ENCODE measurements around the gene HOXB7. TPM values are rescaled to one million over a fixed set of nuclear protein-coding genes. Genes with fewer than 3 reads are reported as not detected.

Gene HOXB7
- total RNA-seq, 1 experiment from 2014 or later, result not detected

DNA sequence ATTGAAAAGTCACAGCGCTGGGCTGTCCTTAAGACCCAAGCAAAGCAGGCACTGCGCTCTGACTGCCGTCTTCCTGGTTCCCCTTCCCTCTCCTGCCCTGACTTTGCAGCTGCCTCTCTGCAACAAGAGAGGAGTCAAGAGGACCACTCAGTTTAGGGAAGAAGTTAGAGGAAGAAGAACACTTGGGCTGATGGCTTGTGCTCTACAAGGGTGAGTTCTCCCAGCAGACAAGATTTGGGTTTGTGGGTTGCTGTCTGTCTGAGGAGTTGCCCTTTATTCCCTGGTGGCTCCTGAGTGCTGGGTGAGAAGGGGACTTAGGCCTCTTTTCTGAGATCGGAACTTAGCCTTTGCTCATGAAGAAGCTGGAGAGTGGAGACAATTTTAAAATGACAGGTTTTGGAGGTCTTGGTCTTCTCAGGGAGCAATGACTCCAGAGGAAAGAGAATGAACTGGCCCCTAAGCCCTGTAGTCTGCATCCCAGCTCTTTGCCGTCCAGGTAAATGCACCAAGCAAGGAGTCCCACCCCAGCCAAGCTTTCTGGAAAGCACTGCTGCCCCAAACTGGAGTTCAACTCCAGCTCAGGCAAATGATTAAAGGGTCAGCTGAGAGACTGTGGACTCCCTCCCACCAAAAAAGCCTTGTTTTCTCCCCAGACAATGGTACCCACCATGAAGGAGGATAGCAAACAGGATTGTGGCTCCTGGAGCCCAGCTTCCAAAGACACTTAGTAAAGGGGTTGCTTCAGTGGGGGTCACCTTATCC, 18.0 kb upstream of the HOXB7 start:
- Histone ChIP-seq H2BK12ac (ENCODE audit: insufficient read length, low read depth, low read length) (no peak overlapping the region), H3K4me1 (ENCODE audit: insufficient read depth, low read length) (no peaks in the 10 kb centered on the region; the same call in none of the 2 replicates), H2AK5ac (ENCODE audit: insufficient read length, low read length) (no peak overlapping the region), H2BK20ac (ENCODE audit: low read depth, low read length, poor library complexity, severe bottlenecking) (no peak overlapping the region), H2BK5ac (ENCODE audit: insufficient read length, low read length) (no peak overlapping the region), H3K4ac (ENCODE audit: low read depth, low read length) (no peak overlapping the region), H2BK120ac (ENCODE audit: low read depth, low read length, poor library complexity, severe bottlenecking) (no peak overlapping the region), H3K4me2 (ENCODE audit: insufficient read depth, insufficient read length, low read length) (no peak overlapping the region), H2AFZ (ENCODE audit: low read length) (no peak overlapping the region), H3K18ac (ENCODE audit: insufficient read length, low read depth, low read length) (no peak overlapping the region), H4K20me1 (ENCODE audit: control insufficient read depth, insufficient read depth, insufficient read length) (no peaks in the 10 kb centered on the region), H2BK15ac (ENCODE audit: low read depth, low read length) (no peak overlapping the region), H3K27me3 (ENCODE audit: insufficient read depth, low read length) (peaks cover 99% of the 10 kb centered on the region), H4K5ac (ENCODE audit: insufficient read length, low read depth, low read length) (no peak overlapping the region), H3T11ph (ENCODE audit: low read length) (no peak overlapping the region), H3K23ac (ENCODE audit: insufficient read length, low read depth, low read length) (no peak overlapping the region), H3K9me3 (ENCODE audit: control insufficient read depth, low read depth, low read length) (no peaks in the 10 kb centered on the region), H3K27ac (ENCODE audit: insufficient read length, low read depth, low read length) (no peak overlapping the region), H4K8ac (replicated peaks; ENCODE audit: insufficient read length, low read depth, low read length) (no peak overlapping the region), H3K79me2 (ENCODE audit: insufficient read depth, low read length) (no peaks in the 10 kb centered on the region), H4K91ac (ENCODE audit: insufficient read length, low read depth, low read length) (no peak overlapping the region), H3K56ac (ENCODE audit: insufficient read length, low read depth, low read length) (no peak overlapping the region), H3K79me1 (ENCODE audit: insufficient read depth, low read depth, low read length, poor library complexity, severe bottlenecking) (no peaks in the 10 kb centered on the region), H3K14ac (ENCODE audit: insufficient read depth, low read length) (no peak overlapping the region), H3K23me2 (ENCODE audit: insufficient read length, low read depth, low read length, poor library complexity, severe bottlenecking) (peaks cover 5% of the 10 kb centered on the region), H3K9ac (ENCODE audit: extremely low read depth, insufficient read length, low read length) (no peak overlapping the region)
- H3K9me3 Mint-ChIP-seq, result peaks cover 4 to 14% of the 10 kb centered on the region in 2 experiments
- peaks cover 0 to 1% (median 0%) of the 10 kb centered on the region in 3 experiments; a peak in 2 of 7 replicates for H3K36me3 Mint-ChIP-seq (ENCODE audit: insufficient read depth in 1 of 3, low read depth in 3 of 3)
- DNase-seq, result peak; percentile 20
- no peak overlapping the region for H3K4me3 Mint-ChIP-seq
- no peak for TF ChIP-seq CTCF (conservative IDR thresholded peaks at IDR 0.05)
- H3K27ac Mint-ChIP-seq, result no peak overlapping the region
- H3K4me1 Mint-ChIP-seq, result peaks cover 7 to 13% of the 10 kb centered on the region in 2 experiments
- WGBS (ENCODE audit: extremely low coverage, insufficient read length, low lambda C conversion rate), result no CpG with 5 or more reads among the region's 5 CpGs
- peaks cover 100% of the 10 kb centered on the region for H3K27me3 Mint-ChIP-seq (ENCODE audit: low read depth)

All from H9 (cell line).